Mesothelial cell of epicardium (in vitro differentiated cells): ENCODE data around the gene BLMH. TPM values are rescaled to one million over a fixed set of nuclear protein-coding genes. Genes with fewer than 3 reads are reported as not detected.

Source experiments
- DNase-seq, 2 experiments: peaks; one replicate each; pipeline ENCODE4 v3.0.0; 2021; ENCODE audit warnings: low spot score in 2 of 2; ENCODE audit not compliant: unreplicated experiment in 2 of 2
- H3K27ac Mint-ChIP-seq: 2 replicates; pipeline ENCODE4 v1.8.0; 2021; ENCODE audit warnings: mixed read lengths
- H3K27me3 Mint-ChIP-seq: 2 replicates; pipeline ENCODE4 v1.8.0; 2021; ENCODE audit warnings: low read depth, mixed read lengths
- H3K36me3 Mint-ChIP-seq: 2 replicates; pipeline ENCODE4 v1.8.0; 2021; ENCODE audit warnings: mixed read lengths
- H3K4me1 Mint-ChIP-seq: 2 replicates; pipeline ENCODE4 v1.8.0; 2021; ENCODE audit warnings: mixed read lengths
- H3K4me3 Mint-ChIP-seq: 2 replicates; pipeline ENCODE4 v1.8.0; 2021; ENCODE audit warnings: mild to moderate bottlenecking, moderate library complexity, mixed read lengths
- H3K9me3 Mint-ChIP-seq: 2 replicates; pipeline ENCODE4 v1.8.0; 2021; ENCODE audit warnings: mixed read lengths
- total RNA-seq: library from RNA; stranded (reverse); gene quantifications from 3 replicates; pipeline ENCODE4 v1.2.1, GENCODE V29; 2021
- TF ChIP-seq, protein P1 (sequence below): fragments of 200-600 bp; sonication (generic); IDR thresholded peaks from one replicate; pipeline ENCODE4 v1.5.0; 2021; ENCODE audit warnings: antibody characterized with exemption; ENCODE audit not compliant: unreplicated experiment

Gene BLMH
- total RNA-seq, 1 donor from 2014 or later = 46.4 TPM

DNA sequence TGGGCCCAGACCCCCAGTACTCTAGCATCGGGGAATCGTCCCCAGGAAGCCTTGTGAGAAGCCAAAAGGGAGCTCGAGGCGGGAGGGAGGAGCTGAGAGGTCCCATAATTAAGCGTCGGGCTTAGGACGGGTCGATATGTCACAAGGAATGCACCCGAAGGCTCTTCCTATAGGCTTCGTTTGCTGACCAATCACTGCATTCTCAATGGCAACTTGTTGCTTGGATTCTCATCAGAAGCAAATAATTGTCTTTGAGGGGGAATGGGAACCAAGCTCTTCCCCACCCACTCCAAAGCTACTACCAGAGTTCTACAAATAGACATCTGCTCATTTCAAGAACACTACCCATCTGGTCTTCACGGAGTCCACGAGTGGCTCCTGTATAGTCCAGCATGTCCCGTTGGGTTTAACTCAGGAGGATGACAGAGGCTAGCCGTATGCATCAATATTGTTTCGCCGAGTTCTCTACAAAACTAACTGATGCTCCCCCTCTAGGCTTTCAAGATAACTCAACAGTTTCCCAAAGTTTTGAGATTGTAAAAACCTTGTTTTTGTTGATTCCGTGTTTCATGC is 628 bp upstream of the BLMH start:
- Mint-ChIP-seq H3K4me1 (peaks cover 12% of the 10 kb centered on the region), H3K4me3 (peak overlapping the region; percentile 62), H3K36me3 (peaks cover 7% of the 10 kb centered on the region), H3K27me3 (peaks cover 5% of the 10 kb centered on the region), H3K9me3 (no peaks in the 10 kb centered on the region), H3K27ac (no peak overlapping the region)
- TF ChIP-seq, protein P1, sequence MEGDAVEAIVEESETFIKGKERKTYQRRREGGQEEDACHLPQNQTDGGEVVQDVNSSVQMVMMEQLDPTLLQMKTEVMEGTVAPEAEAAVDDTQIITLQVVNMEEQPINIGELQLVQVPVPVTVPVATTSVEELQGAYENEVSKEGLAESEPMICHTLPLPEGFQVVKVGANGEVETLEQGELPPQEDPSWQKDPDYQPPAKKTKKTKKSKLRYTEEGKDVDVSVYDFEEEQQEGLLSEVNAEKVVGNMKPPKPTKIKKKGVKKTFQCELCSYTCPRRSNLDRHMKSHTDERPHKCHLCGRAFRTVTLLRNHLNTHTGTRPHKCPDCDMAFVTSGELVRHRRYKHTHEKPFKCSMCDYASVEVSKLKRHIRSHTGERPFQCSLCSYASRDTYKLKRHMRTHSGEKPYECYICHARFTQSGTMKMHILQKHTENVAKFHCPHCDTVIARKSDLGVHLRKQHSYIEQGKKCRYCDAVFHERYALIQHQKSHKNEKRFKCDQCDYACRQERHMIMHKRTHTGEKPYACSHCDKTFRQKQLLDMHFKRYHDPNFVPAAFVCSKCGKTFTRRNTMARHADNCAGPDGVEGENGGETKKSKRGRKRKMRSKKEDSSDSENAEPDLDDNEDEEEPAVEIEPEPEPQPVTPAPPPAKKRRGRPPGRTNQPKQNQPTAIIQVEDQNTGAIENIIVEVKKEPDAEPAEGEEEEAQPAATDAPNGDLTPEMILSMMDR = no peak
- DNase-seq = no peak

DNA sequence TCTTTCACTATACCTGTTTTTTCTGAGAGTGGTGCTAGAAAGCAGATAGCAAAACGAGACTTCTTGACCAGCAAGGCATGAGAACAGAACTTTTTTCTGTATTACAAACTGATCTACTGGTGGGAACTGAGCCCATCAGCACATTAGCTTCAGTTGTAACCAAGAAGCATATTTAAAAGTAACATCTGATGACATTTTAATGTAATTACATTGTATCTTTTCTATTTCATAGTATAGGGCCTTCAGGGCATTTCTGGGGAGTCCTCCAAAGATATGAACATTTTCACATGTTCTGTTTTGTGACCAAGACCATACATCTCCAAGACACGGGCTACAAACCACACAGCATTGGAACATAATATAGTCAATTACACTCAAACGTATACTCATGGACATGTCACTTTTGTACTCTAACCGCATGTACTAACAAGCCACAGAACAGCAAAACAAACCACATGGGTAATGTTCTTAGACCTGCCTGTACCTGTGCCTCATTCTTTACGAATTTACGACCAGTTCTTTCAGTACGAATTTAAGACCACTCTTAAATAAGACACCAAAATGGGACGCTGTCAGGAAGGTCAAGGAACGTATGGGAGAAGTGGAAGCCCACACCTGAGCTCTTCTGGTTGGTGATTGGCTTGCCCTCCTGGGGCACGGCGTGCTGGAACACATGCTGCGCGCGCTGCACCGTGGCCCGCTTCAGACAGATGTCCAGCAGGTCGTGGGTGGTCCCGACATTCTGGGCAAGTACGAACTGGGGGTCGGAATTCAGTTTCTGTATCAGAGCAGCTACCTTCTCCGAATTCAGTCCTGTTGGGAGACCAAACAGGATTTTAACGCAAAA is 825 bp downstream of the BLMH start:
- Mint-ChIP-seq H3K4me3 (peak overlapping the region; percentile 89), H3K27me3 (peaks cover 2% of the 10 kb centered on the region), H3K4me1 (peaks cover 12% of the 10 kb centered on the region), H3K27ac (peak overlapping the region; percentile 71), H3K36me3 (peaks cover 10% of the 10 kb centered on the region), H3K9me3 (no peaks in the 10 kb centered on the region)
- TF ChIP-seq, protein P1 = no peak
- DNase-seq = peak; percentile 34 to 48

DNA sequence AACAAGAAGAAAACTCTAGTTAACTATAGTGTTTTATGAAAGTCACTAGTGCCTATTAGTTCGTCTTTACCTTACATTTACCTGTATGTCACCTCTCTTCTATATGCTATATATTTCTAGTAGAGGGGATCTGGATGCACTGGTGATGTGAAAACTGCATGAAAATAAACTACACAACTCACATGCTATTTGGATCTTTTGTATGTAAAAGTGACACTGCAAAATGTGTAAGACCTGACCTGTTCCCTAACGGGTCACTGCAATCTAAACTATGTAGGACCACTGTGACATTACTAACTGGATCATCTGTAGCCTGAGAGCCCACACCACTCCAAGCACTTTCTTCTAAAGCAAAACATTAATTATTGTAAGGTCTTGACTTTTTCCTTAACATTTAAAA is 1.7 kb downstream of the BLMH start:
- Mint-ChIP-seq H3K36me3 (peaks cover 16% of the 10 kb centered on the region), H3K4me3 (no peak overlapping the region), H3K9me3 (no peaks in the 10 kb centered on the region), H3K4me1 (peaks cover 12% of the 10 kb centered on the region), H3K27me3 (no peaks in the 10 kb centered on the region), H3K27ac (no peak overlapping the region)
- TF ChIP-seq, protein P1 = no peak
- no peak for DNase-seq

DNA sequence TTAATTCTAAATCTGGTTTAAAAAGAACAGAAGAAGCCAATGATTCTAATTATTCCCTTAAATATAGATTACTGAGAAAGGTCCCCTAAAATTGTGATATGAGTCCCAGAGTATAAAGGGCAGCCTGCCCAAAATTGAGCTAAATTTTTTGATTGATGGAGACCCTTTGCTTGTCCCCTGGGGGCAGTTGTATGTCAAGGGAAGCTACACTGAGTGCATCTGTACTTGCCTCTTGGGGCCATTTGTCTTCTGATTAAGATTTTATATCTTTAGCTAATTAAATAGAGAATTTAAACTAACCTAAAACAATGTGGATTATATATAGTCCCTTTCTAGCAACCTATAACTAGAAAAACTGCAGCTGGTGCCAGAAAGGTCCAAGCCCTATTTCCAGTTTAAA is 12.6 kb downstream of the BLMH start:
- no peak for DNase-seq
- no peak overlapping the region for H3K4me3 Mint-ChIP-seq
- H3K9me3 Mint-ChIP-seq = no peaks in the 10 kb centered on the region
- TF ChIP-seq, protein P1 = no peak
- H3K4me1 Mint-ChIP-seq = no peaks in the 10 kb centered on the region
- H3K27ac Mint-ChIP-seq = no peak overlapping the region
- H3K27me3 Mint-ChIP-seq = no peaks in the 10 kb centered on the region
- H3K36me3 Mint-ChIP-seq = peaks cover 23% of the 10 kb centered on the region

DNA sequence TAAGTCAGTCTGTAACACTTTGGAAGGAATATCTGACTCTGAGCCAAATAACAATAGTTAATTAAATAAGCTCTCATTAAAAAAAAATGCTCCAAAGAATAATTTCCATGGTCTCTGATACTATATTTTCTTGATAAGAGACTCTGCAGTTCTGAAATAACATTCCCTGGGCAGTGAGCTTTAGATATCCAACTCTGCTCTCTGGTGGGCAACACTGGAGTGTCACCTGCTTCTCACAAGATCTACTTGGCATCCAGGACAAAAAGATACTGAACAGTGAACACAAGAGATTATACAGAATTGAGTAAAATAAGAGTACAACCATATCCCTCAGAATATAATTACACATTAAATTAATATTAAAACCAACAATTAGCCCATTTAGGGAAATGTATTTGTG is 13.7 kb downstream of the BLMH start:
- H3K27me3 Mint-ChIP-seq = no peaks in the 10 kb centered on the region
- no peak for DNase-seq
- no peaks in the 10 kb centered on the region for H3K4me1 Mint-ChIP-seq
- TF ChIP-seq, protein P1 = peak; percentile 28
- H3K4me3 Mint-ChIP-seq = no peak overlapping the region
- H3K27ac Mint-ChIP-seq = no peak overlapping the region
- H3K36me3 Mint-ChIP-seq = peaks cover 28% of the 10 kb centered on the region
- H3K9me3 Mint-ChIP-seq = no peaks in the 10 kb centered on the region
